SU-DHL-6 (cell line): ENCODE results near the gene PPIF.

Experiments
- EZH2phosphoT487 ChIP-seq: fragments of 200-600 bp; sonication (generic), shearing (Covaris generic); conservative IDR thresholded peaks from 2 replicates; pipeline ENCODE4 v1.6.1; 2018; ENCODE audit warnings: mild to moderate bottlenecking, antibody characterized with exemption, low read length, moderate library complexity, mixed read lengths
- TF ChIP-seq, protein P1 (sequence below): fragments of 200-600 bp; sonication (generic); IDR thresholded peaks from one replicate; pipeline ENCODE4 v1.5.1; 2017; ENCODE audit warnings: antibody characterized with exemption, mild to moderate bottlenecking, low read length, moderate library complexity; ENCODE audit not compliant: insufficient read depth, poor library complexity, severe bottlenecking

GRCh38 chr10:79376751-79377556 is 29.7 kb downstream of the PPIF start:
- TF ChIP-seq, protein P1, sequence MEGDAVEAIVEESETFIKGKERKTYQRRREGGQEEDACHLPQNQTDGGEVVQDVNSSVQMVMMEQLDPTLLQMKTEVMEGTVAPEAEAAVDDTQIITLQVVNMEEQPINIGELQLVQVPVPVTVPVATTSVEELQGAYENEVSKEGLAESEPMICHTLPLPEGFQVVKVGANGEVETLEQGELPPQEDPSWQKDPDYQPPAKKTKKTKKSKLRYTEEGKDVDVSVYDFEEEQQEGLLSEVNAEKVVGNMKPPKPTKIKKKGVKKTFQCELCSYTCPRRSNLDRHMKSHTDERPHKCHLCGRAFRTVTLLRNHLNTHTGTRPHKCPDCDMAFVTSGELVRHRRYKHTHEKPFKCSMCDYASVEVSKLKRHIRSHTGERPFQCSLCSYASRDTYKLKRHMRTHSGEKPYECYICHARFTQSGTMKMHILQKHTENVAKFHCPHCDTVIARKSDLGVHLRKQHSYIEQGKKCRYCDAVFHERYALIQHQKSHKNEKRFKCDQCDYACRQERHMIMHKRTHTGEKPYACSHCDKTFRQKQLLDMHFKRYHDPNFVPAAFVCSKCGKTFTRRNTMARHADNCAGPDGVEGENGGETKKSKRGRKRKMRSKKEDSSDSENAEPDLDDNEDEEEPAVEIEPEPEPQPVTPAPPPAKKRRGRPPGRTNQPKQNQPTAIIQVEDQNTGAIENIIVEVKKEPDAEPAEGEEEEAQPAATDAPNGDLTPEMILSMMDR: no peak
- TF ChIP-seq EZH2phosphoT487: no peak
